ENCODE measurements around the gene RASGRP1.
"Not testable (repeated sequence)": the region's sequence is repeated elsewhere in the genome, so short reads cannot be mapped to it uniquely, and the experiment has no call there.

The RASGRP1 gene

DNA sequence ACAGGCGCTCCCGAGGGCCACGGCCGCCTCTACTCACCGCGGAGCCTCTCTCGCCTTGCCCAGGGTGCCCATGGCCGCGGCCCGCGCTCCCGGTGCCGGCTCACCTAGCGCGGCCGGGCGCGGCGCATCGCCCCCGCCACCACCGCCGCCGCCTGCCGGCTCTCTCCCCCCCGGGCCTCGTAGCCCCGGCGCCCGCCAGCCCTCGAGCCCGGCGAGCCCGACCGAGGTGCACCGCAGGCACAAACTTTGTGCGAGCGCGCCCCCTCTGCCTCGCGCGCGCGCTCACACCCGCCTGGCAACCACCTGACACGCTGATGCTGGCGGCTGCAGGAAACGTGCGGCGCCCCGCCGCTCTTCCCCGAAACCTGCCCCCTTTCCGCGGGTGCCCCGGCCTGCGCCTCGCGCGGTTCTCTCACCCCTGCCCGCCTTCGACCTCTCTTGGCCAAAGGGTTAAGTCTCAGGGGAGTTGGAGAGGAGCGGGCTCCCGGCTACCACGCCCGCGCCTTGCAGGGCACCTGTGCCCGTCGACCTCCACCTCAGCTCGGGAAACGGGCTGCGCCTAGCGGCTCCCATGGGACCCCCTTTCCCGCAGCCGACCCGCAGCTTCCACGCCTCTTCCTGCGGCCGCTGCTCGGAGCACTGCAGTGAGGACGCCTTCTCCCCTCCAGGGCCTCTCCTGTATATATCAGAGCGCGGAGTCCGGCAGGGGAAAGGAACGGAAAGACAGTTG lies at the start of gene RASGRP1:
Gene RASGRP1, minus strand, starts transcription at position 258 of the 730 bp plus-strand sequence. Its CDS starts 186 bp downstream, at position 72.
- peak; percentile 90 for DNase-seq

GRCh38 chr15:38613085-38613484 lies 48.5 kb upstream of the RASGRP1 start:
- DNase-seq, result no peak

DNA sequence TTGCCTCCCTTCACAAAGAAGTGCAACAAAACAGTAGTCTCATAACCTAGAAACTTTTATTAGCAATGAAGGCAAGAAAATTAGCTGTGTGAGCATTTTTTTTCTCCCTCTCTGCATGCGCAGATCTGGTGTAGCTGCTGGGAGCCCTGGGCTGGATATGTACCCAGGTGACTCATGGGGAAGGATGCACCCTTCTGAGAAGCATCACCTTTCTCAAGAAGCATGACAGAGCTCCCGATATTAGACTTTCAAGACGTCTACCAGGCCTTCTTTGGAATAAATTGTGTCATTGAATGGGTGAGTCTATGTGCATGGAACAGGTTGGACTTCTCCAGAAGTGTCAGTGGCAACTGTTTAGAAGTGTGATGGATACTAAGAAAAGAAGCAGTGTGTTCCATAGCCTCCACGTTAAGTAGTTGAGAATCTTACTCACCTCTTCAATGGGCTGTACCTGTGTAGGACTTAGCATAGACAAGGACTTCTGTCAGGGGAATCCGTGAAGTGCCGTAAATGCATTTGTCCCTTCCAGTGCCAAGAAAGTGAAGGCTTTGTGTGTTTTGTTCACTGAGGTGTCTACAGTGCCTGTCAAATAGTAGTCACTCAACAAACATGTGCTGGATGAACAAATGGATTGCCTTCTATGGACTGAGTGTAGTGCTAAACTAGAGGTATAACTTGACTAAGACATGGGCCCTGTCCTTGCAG lies 47.7 kb upstream of the RASGRP1 start:
- DNase-seq, result no peak

DNA sequence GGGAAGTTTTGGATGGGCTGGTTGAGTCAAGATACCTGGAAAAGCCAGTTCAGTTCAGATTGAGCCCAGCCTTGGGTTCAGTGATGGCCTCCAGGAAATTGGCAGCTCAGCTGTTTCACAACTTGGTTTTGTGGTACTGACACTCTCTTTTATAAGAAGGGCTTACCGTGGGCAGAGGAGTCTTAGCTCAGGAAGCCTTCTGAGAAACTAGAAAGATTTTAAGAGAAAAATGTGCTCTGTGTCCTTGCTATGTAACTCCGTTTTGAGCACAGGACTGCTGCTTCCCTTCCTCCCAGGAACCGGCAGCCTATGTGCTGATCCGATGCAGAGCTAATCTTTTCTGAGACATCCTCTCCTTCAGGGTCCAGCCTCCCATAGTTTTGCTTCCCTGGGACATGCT lies 46.6 kb upstream of the RASGRP1 start:
- DNase-seq, result peak; percentile 19

- DNase-seq, result no peak
Measured at GRCh38 chr15:38610748-38611147, 46.1 kb upstream of the RASGRP1 start.

DNA sequence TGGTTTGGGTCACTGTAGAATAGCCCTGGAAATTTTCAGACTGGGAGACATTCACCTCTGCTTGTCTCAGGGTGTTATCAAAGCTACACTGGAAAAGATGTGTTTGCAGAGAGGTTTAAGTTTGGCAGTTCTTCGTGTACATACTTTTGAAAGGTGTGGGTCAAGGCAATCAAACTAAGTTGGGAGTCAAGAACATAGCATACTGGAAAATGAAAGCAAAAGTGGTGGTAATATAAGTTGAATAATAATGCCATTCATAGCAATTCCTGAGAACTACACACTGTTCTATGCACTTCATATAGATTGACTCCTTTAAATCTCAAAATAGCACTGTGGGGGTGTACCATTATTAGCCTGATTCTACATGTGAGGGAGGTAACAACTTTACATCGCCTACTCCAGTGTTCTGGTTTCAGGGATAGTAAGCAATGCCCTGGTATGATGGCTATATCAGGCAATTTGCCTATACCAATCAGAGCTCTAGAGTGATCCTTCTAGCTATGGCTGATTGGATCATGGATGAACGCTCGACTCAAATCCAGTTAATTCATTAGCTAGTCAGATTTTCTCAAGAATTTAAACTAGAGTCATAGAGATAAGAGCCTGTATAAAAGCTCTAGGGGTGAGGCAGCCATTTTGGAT lies 44.6 kb upstream of the RASGRP1 start:
- no peak for DNase-seq

DNA sequence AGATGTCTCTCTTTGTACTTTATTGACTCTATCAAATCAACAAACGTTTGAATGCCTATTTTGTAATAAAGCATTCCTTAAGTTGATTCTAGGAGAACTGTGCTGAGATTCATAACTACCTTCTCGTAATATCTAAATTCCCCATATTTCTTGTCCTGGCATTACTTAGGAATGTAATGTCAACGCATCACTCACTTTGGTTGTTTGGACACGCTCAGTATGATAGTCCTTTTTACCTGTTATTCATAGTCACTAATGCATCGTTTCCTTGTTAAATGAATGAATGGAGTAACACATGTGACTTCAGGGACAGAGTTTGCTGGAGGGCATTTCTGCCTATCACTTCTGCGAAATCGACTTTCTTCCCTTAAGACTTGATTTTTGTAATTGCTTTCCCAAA lies 44.1 kb upstream of the RASGRP1 start:
- no peak for DNase-seq

DNA sequence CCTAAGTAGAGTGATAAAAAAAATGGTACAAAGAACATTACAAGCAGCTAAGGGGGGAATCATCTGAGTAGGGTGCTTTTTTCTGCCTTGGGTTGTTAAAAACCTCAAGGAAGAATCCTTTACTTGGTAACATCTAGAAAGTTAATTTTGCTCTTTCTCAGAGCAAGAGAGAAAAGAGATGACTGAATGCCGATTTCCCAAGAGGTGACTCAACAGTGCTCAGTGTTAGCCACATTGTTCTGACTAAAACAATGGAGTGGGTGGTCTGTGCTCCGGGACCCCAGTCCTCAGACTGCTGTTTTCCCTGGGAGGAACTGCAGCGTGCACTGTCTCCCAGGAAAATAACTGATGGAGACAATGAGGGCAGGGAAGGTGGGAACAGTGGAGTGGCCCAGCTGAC lies 41.1 kb upstream of the RASGRP1 start:
- no peak for DNase-seq

GRCh38 chr15:38603672-38604071 lies 39.1 kb upstream of the RASGRP1 start:
- DNase-seq, result no peak

DNA sequence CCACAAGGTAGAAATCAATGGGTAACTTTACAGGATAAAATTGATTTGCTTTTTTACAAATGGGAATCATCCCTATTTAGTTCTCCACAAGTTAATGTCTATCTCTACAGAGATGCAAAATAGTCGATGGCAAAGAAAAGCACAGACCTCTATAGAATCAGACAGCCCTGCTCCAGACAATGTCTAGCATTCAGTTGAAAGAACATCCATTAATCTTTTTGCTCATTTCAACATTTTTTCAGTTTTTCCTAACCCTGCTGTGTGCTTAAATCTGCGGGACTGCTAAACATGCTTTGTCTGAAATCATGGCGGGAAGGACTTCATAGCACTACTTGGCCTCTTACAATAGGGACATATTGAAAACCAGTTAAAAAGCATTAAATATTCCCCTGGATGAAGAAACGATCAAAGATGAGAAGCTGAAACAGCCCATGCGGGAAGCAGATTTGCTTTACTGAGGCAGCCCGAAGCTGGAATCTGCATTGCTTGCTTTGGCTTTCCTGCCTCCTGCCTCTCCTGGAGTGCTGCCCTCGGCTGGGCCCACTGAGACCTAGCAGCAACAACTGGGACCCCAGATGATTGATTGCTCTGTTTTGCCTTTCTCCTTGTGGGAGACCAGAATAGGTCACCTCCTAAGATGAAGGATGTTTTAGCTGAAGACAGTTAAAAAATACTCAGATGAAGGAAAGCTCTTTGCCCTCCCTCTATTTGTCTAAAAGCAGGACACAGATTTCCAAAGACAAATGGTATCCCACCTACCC lies 38.5 kb upstream of the RASGRP1 start:
- no peak for DNase-seq

- no peak for DNase-seq
Measured at GRCh38 chr15:38600236-38600635, 35.6 kb upstream of the RASGRP1 start.

DNA sequence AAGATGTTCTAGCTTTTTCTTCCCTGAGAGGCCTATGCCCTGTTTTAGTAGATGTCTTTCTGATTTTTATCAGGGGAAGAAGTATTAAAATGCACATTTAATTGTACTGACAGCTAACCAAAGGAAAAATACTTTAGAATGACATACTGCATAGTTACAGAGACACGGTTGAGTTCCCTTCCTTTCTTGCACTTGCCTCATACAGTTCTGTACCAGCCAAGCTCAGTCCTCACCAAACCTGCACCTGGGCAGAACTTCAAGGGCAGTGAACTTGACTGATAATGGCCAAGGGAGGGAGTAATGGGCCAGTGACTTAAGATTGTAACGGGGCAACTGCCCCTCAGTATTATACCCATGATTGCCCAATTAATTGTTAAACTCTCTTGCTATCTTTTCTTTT lies 34.1 kb upstream of the RASGRP1 start:
- DNase-seq, result no peak

DNA sequence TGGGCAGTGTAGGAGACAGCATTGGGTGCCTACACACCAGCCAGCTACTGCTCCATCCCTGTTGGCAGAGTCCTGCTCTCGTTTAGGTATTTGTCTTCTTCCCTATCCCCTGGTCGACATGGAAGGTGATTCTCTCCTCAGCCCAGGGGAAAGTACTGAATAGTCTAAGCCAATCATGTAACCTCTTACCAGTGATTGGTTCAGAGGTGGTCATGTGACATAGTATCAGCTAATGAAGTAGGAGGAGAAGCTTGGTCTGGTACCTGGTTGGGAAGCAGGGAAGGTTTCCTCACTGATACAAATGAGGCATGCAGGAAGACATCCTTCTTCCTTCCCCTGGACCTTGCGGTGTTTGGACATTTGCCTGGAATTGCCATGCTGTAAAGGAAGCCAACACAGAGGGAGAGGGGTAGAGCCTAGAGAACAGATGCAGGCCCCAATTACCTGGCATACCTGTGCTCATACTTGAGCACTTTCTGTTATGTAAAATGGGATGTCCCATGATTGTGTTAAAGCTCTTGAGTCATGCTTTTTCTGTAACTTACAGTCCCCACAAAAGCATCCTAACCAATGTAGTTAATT lies 32.7 kb upstream of the RASGRP1 start:
- no peak for DNase-seq

DNA sequence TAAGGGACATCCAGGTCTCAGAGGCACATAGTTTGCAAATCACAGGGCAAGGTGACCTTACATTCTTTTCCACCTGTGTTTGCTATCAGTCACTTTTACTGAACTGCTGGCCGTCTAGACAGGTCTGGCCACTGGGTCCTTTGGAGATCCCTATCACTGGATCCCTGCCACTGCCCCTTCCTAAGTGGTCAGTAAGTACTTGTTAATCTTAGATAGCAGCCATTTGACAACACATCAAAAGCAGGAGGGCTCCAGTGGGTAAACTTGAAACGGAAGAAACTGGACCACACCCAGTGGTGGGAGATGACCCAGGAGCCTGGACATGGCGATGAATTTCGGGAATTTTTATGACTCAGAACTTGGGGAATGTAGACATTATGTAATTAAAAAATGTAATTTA lies 28.9 kb upstream of the RASGRP1 start:
- no peak for DNase-seq

- DNase-seq, result no peak
Measured at GRCh38 chr15:38589502-38589901, 24.9 kb upstream of the RASGRP1 start.

DNA sequence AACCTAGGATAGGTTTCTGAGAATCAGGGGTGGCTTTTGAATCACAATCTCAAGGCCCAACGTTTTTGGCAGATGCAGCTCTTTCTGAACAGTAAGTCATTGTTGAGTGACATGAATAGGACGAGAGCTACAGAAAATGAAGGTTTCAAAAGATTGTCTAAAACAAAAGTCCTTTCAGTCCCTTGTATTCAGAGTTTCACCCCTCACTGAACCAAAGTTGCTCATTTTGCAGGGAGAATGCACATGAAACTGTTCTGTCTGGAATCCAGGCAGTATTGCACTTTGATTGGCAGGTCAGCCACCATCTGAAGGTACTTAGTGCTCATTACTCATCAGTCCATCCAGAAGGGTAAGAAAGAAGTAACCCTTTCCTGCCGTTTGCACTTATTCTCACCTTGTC lies 24.1 kb upstream of the RASGRP1 start:
- no peak for DNase-seq

DNA sequence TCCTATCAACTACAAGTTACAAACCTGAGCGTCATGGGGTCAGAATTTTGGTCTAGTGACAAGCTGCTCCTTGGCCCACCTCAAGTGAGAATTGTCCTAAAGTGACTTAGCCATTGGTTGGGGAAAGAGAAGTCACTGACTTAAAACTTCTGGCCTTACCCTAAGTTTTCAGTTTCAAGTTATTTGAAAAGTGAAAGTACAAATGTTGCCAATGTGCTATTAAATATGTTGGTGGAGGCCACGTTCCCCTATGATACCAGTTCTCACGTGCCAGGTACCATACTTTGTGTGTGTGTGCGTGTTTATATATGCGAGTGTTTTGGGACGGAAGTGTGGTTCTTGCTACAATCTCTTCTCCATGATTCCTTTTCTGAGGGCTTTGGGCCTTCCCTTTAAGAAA lies 22.6 kb upstream of the RASGRP1 start:
- no peak for DNase-seq

DNA sequence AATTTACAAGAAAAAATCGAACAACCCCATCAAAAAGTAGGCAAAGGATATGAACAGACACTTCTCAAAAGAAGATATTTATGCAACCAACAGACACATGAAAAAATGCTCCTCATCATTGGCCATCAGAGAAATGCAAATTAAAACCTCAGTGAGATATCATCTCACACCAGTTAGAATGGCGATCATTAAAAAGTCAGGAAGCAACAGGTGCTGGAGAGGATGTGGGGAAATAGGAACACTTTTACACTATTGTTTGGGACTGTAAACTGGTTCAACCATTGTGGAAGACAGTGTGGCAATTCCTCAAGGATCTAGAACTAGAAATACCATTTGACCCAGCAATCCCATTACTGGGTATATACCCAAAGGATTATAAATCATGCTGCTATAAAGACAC lies 21.4 kb upstream of the RASGRP1 start:
- not testable (repeated sequence) for DNase-seq

- no peak for DNase-seq
Measured at GRCh38 chr15:38578626-38579025, 14.0 kb upstream of the RASGRP1 start.

- no peak for DNase-seq
Measured at GRCh38 chr15:38577424-38577987, 12.9 kb upstream of the RASGRP1 start.

DNA sequence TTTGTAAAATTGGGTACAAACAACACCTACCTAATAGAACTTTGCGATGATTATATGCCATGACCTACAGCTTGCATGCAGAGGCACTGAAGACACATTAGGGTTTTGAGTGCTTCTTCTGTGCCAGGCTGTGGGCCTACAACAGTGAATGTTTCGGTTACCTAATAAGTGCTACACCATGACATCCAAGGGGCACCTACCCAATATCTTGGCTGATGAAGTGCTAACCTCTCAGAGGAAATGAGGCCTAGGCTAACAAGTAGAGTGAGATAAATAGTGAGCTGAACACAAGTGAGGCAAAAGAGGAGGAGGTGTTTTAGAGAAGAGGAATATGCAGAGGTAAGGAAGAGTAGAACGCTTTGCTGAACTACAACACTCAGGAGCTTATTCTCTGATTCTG lies 12.2 kb upstream of the RASGRP1 start:
- no peak for DNase-seq

DNA sequence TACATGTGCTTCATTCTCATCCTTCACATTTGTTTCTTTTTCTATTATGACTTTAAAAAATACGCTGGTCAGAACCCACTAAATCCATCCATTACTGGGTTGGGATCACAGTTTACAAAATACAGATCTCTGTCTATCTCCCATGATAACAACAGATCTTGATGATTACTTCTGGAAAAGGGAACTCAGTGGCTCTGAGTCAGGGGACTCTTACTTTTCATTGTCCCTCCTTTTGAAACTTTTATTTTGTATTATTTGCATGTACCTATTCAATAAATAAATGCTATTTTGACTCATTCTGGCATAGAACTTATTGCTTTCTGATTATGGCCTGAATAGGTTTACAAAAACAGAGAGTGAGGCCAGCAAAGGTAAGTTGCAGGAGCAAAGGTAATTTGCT lies 11.6 kb upstream of the RASGRP1 start:
- DNase-seq, result no peak

DNA sequence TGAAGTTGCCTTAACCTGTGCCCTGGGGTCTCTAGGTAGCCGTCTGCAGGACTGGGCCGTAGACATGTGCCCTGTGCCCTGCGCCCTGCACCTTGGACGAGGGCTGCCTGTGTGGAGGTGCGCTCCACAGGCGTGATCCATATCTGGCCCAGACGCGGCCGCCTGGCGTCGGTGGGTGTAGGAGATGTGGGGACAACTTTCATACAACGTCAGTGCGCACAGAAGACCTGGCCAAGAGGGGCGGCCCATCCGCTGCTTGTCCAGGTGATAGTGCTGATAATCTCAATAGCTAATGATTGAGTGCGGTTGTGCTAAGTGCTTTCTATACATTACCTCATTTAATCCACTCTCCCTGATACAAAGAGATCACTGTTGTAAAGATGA lies 665 bp upstream of the RASGRP1 start:
- no peak for DNase-seq
